ENCODE data around the gene USH1C. TPM values are rescaled to one million over a fixed set of nuclear protein-coding genes. Genes with fewer than 3 reads are reported as not detected.

USH1C gene
- total RNA-seq, 1 experiment from 2014 or later = 1.0 TPM

- Histone ChIP-seq H2BK120ac (ENCODE audit: low read depth, low read length, poor library complexity, severe bottlenecking) (no peak overlapping the region), H3K18ac (ENCODE audit: insufficient read length, low read depth, low read length) (no peak overlapping the region), H4K91ac (ENCODE audit: insufficient read length, low read depth, low read length) (no peak overlapping the region), H3K4me1 (ENCODE audit: insufficient read depth, low read length) (no peaks in the 10 kb centered on the region), H2AK5ac (ENCODE audit: insufficient read length, low read length) (no peak overlapping the region), H3K4ac (ENCODE audit: low read depth, low read length) (no peak overlapping the region), H3K27me3 (ENCODE audit: insufficient read depth, low read length) (peaks cover 2% of the 10 kb centered on the region; the same call in 1 of the 2 replicates), H4K8ac (replicated peaks; ENCODE audit: insufficient read length, low read depth, low read length) (no peak overlapping the region), H3T11ph (ENCODE audit: low read length) (no peak overlapping the region), H3K4me2 (ENCODE audit: insufficient read depth, insufficient read length, low read length) (no peak overlapping the region), H3K56ac (ENCODE audit: insufficient read length, low read depth, low read length) (no peak overlapping the region), H2AFZ (ENCODE audit: low read length) (no peak overlapping the region), H2BK12ac (ENCODE audit: insufficient read length, low read depth, low read length) (no peak overlapping the region), H3K27ac (ENCODE audit: insufficient read length, low read depth, low read length) (no peak overlapping the region), H3K79me2 (ENCODE audit: insufficient read depth, low read length) (no peaks in the 10 kb centered on the region), H3K9ac (ENCODE audit: extremely low read depth, insufficient read length, low read length) (no peak overlapping the region), H3K79me1 (ENCODE audit: insufficient read depth, low read depth, low read length, poor library complexity, severe bottlenecking) (no peaks in the 10 kb centered on the region), H4K5ac (ENCODE audit: insufficient read length, low read depth, low read length) (no peak overlapping the region), H2BK15ac (ENCODE audit: low read depth, low read length) (no peak overlapping the region), H3K9me3 (ENCODE audit: control insufficient read depth, low read depth, low read length) (no peaks in the 10 kb centered on the region), H4K20me1 (ENCODE audit: control insufficient read depth, insufficient read depth, insufficient read length) (peaks cover 3% of the 10 kb centered on the region), H3K23me2 (ENCODE audit: insufficient read length, low read depth, low read length, poor library complexity, severe bottlenecking) (no peaks in the 10 kb centered on the region), H2BK5ac (ENCODE audit: insufficient read length, low read length) (no peak overlapping the region), H2BK20ac (ENCODE audit: low read depth, low read length, poor library complexity, severe bottlenecking) (no peak overlapping the region), H3K14ac (ENCODE audit: insufficient read depth, low read length) (no peak overlapping the region), H3K23ac (ENCODE audit: insufficient read length, low read depth, low read length) (no peak overlapping the region)
- no peak for TF ChIP-seq CTCF (conservative IDR thresholded peaks at IDR 0.05)
- Mint-ChIP-seq H3K36me3 (ENCODE audit: insufficient read depth in 1 of 3, low read depth in 3 of 3) (no peaks in the 10 kb centered on the region), H3K4me1 (peaks cover under 1 to 1% of the 10 kb centered on the region in 2 experiments; a peak in 3 of 4 replicates), H3K9me3 (peaks cover 2 to 4% of the 10 kb centered on the region in 2 experiments; a peak in 2 of 5 replicates), H3K27me3 (ENCODE audit: low read depth) (peaks cover 7% of the 10 kb centered on the region), H3K27ac (no peak overlapping the region), H3K4me3 (no peak overlapping the region)
- no peak for DNase-seq
- no CpG with 5 or more reads among the region's 6 CpGs for WGBS (ENCODE audit: extremely low coverage, insufficient read length, low lambda C conversion rate)
Observed at GRCh38 chr11:17585911-17586695, 41.9 kb upstream of the USH1C start.
